HEK293 (cell line): ENCODE measurements around the gene ACP7.

Experiments used
- KLF8 ChIP-seq: fragments of 450-650 bp; formaldehyde crosslinking; IDR thresholded peaks from 2 replicates; pipeline ENCODE4 v1.5.1; 2016; ENCODE audit warnings: missing biosample characterization, missing genetic modification characterization
- OSR2 ChIP-seq: fragments of 450-650 bp; formaldehyde crosslinking; IDR thresholded peaks from 2 replicates; pipeline ENCODE4 v1.5.1; 2016; ENCODE audit warnings: missing biosample characterization, missing genetic modification characterization
- PRDM4 ChIP-seq: fragments of 450-650 bp; formaldehyde crosslinking; IDR thresholded peaks from 2 replicates; pipeline ENCODE4 v1.5.1; 2017; ENCODE audit warnings: missing biosample characterization, missing genetic modification characterization
- PRDM6 ChIP-seq: fragments of 450-650 bp; formaldehyde crosslinking; IDR thresholded peaks from 2 replicates; pipeline ENCODE4 v1.5.1; 2017; ENCODE audit warnings: missing biosample characterization, missing genetic modification characterization
- SALL2 ChIP-seq: fragments of 450-650 bp; formaldehyde crosslinking; IDR thresholded peaks from 2 replicates; pipeline ENCODE4 v1.5.0; 2017; ENCODE audit warnings: missing biosample characterization, mild to moderate bottlenecking, missing genetic modification characterization, borderline replicate concordance
- YY2 ChIP-seq: fragments of 450-650 bp; formaldehyde crosslinking; IDR thresholded peaks from 2 replicates; pipeline ENCODE4 v1.5.1; 2016; ENCODE audit warnings: missing biosample characterization, missing genetic modification characterization
- ZBTB10 ChIP-seq: fragments of 450-650 bp; formaldehyde crosslinking; IDR thresholded peaks from 2 replicates; pipeline ENCODE4 v1.5.1; 2016; ENCODE audit warnings: missing biosample characterization, missing genetic modification characterization
- ZFP3 ChIP-seq: fragments of 450-650 bp; formaldehyde crosslinking; IDR thresholded peaks from 2 replicates; pipeline ENCODE4 v1.5.1; 2016; ENCODE audit warnings: low read depth, missing biosample characterization, missing genetic modification characterization
- ZNF121 ChIP-seq: fragments of 450-650 bp; formaldehyde crosslinking; IDR thresholded peaks from 2 replicates; pipeline ENCODE4 v1.5.1; 2016; ENCODE audit warnings: missing biosample characterization, missing genetic modification characterization
- ZNF16 ChIP-seq: fragments of 450-650 bp; formaldehyde crosslinking; IDR thresholded peaks from 2 replicates; pipeline ENCODE4 v1.5.1; 2016; ENCODE audit warnings: low read depth, missing biosample characterization, missing genetic modification characterization
- ZNF266 ChIP-seq: fragments of 450-650 bp; formaldehyde crosslinking; IDR thresholded peaks from 2 replicates; pipeline ENCODE4 v1.5.1; 2016; ENCODE audit warnings: missing biosample characterization, missing genetic modification characterization, low read depth
- ZNF280D ChIP-seq: fragments of 450-650 bp; formaldehyde crosslinking; IDR thresholded peaks from 2 replicates; pipeline ENCODE4 v1.5.1; 2016; ENCODE audit warnings: missing biosample characterization, missing genetic modification characterization
- ZNF558 ChIP-seq: fragments of 450-650 bp; formaldehyde crosslinking; IDR thresholded peaks from 2 replicates; pipeline ENCODE4 v1.5.1; 2016; ENCODE audit warnings: missing biosample characterization, missing genetic modification characterization
- ZNF707 ChIP-seq: fragments of 450-650 bp; formaldehyde crosslinking; IDR thresholded peaks from 2 replicates; pipeline ENCODE4 v1.5.1; 2016; ENCODE audit warnings: missing biosample characterization, missing genetic modification characterization
- ZNF777 ChIP-seq: fragments of 450-650 bp; formaldehyde crosslinking; IDR thresholded peaks from 2 replicates; pipeline ENCODE4 v1.5.1; 2017; ENCODE audit warnings: missing biosample characterization, missing genetic modification characterization, borderline replicate concordance
- ZSCAN18 ChIP-seq: fragments of 450-650 bp; formaldehyde crosslinking; IDR thresholded peaks from 2 replicates; pipeline ENCODE4 v1.5.1; 2016; ENCODE audit warnings: missing biosample characterization, missing genetic modification characterization
- ZSCAN30 ChIP-seq: fragments of 450-650 bp; IDR thresholded peaks from 2 replicates; pipeline ENCODE4 v1.5.1; 2018; ENCODE audit warnings: missing biosample characterization, mild to moderate bottlenecking, missing genetic modification characterization, moderate library complexity
- ZXDB ChIP-seq: fragments of 450-650 bp; formaldehyde crosslinking; IDR thresholded peaks from 2 replicates; pipeline ENCODE4 v1.5.1; 2016; ENCODE audit warnings: missing biosample characterization, missing genetic modification characterization
- TF ChIP-seq, protein P1 (sequence below): fragments of 450-650 bp; formaldehyde crosslinking; IDR thresholded peaks from 2 replicates; pipeline ENCODE4 v1.5.1; 2016; ENCODE audit warnings: missing biosample characterization, missing genetic modification characterization
- TF ChIP-seq, protein P2 (sequence below): fragments of 450-650 bp; formaldehyde crosslinking; IDR thresholded peaks from 2 replicates; pipeline ENCODE4 v1.5.1; 2016; ENCODE audit warnings: missing biosample characterization, missing genetic modification characterization

The ACP7 gene

DNA sequence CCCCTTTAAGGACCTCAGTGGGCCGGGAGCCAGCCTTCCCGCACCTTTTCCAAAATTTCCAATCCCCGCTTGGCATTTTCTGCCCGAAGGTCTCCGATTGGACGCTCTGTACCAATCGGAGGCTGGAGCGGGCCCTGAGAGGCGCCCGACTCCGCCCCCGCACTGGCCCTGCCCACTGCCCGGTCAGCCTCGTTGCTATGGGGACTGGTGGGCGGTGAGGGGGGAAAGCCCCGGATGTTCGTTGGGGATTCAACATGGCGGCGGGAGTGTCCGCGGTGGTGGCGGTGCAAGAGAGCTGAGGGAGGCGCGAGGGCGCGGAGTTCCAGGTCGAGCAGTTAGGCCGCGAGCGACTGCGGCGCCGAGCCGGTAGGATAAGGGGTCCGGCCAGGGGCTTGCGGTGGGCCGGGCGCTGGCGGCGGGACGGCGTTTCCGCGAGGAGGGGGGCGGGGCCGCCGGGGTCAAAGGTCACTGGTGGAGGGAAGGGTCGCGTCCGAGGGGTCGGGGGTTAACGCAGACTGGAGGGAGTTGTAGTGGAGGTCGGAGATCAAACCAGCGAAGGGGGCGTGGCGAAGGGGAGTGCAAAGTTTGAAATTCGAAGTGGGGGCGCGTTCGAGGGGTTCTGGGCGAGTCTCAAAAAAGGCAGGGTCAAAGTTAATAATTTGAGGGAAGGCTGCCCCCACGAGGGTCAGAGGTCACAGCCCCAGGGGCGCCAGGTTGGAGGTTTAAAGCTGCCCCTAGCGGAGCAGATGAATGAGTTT is 41.6 kb downstream of the ACP7 start, which contains the start of gene PAK4 (continued):
- TF ChIP-seq ZNF280D (tag by site-specific recombination) (peak; percentile 95; the same call in 1 of the 2 replicates), YY2 (tag by site-specific recombination) (peak; percentile 98), PRDM4 (peak; percentile 87), ZXDB (tag by site-specific recombination) (peak; percentile 98), ZNF266 (tag by site-specific recombination) (0 out of 2 replicates have a peak, but pooled peaks have one; percentile 54), ZSCAN18 (tag by site-specific recombination) (peak; percentile 94; the same call in 1 of the 2 replicates), PRDM6 (tag by site-specific recombination) (no peak), ZNF558 (no peak), ZBTB10 (tag by site-specific recombination) (peak; percentile 99), ZNF16 (tag by site-specific recombination) (no peak), ZNF707 (tag by site-specific recombination) (no peak), KLF8 (tag by site-specific recombination) (peak; percentile 99), SALL2 (tag by site-specific recombination) (no peak; the same call in 1 of the 2 replicates), ZSCAN30 (tag by site-specific recombination) (peak; percentile 43; the same call in 1 of the 2 replicates), ZFP3 (tag by site-specific recombination) (no peak), ZNF121 (tag by site-specific recombination) (peak; percentile 25; the same call in 1 of the 2 replicates), ZNF777 (tag by site-specific recombination) (peak; percentile 94; the same call in 1 of the 2 replicates), OSR2 (tag by site-specific recombination) (peak; percentile 24; the same call in 1 of the 2 replicates)
- TF ChIP-seq, protein P1, sequence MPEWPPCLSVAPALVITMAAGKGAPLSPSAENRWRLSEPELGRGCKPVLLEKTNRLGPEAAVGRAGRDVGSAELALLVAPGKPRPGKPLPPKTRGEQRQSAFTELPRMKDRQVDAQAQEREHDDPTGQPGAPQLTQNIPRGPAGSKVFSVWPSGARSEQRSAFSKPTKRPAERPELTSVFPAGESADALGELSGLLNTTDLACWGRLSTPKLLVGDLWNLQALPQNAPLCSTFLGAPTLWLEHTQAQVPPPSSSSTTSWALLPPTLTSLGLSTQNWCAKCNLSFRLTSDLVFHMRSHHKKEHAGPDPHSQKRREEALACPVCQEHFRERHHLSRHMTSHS (tag by site-specific recombination), result peak; percentile 37; the same call in 1 of the 2 replicates
- TF ChIP-seq, protein P2, sequence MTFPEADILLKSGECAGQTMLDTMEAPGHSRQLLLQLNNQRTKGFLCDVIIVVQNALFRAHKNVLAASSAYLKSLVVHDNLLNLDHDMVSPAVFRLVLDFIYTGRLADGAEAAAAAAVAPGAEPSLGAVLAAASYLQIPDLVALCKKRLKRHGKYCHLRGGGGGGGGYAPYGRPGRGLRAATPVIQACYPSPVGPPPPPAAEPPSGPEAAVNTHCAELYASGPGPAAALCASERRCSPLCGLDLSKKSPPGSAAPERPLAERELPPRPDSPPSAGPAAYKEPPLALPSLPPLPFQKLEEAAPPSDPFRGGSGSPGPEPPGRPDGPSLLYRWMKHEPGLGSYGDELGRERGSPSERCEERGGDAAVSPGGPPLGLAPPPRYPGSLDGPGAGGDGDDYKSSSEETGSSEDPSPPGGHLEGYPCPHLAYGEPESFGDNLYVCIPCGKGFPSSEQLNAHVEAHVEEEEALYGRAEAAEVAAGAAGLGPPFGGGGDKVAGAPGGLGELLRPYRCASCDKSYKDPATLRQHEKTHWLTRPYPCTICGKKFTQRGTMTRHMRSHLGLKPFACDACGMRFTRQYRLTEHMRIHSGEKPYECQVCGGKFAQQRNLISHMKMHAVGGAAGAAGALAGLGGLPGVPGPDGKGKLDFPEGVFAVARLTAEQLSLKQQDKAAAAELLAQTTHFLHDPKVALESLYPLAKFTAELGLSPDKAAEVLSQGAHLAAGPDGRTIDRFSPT (tag by site-specific recombination), result peak; percentile 79
